IPS DF 4.7 (cell line): ENCODE results near the gene SNX33.
"Not testable (repeated sequence)": the region's sequence is repeated elsewhere in the genome, so short reads cannot be mapped to it uniquely, and the experiment has no call there.

Source experiments
- DNase-seq: peaks from one replicate; pipeline ENCODE4 v3.0.0-alpha.2; 2013; ENCODE audit warnings: low spot score; ENCODE audit errors: extremely low read depth

The SNX33 gene

GRCh38 chr15:75647370-75648155 is at the start of gene SNX33:
SNX33 (plus strand) TSS chr15:75647912; CDS start chr15:75649103, 1,191 bp downstream.
- peak; percentile 60 for DNase-seq

GRCh38 chr15:75598361-75598760 is 49.4 kb upstream of the SNX33 start:
- DNase-seq = no peak

- no peak for DNase-seq
These were observed 48.3 kb upstream of the SNX33 start for GRCh38 chr15:75599401-75599800.

- DNase-seq = no peak
These were observed 41.7 kb upstream of the SNX33 start for GRCh38 chr15:75606026-75606425.

GRCh38 chr15:75606711-75607699 is 40.7 kb upstream of the SNX33 start:
- no peak for DNase-seq

- DNase-seq = no peak
These were observed 30.9 kb upstream of the SNX33 start for GRCh38 chr15:75616766-75617165.

- DNase-seq = no peak
These were observed 27.5 kb upstream of the SNX33 start for GRCh38 chr15:75620058-75620820.

- no peak for DNase-seq
These were observed 26.8 kb upstream of the SNX33 start for GRCh38 chr15:75620841-75621391.

GRCh38 chr15:75622505-75622904 is 25.2 kb upstream of the SNX33 start:
- no peak for DNase-seq

GRCh38 chr15:75625542-75626347 is 22.0 kb upstream of the SNX33 start, which contains the start of gene SNUPN:
SNUPN (minus strand) TSS chr15:75625725; CDS start chr15:75621051, 4,674 bp downstream.
- DNase-seq = peak; percentile 80

- no peak for DNase-seq
These were observed 15.8 kb upstream of the SNX33 start for GRCh38 chr15:75631935-75632334.

- DNase-seq = not testable (repeated sequence)
These were observed 13.8 kb upstream of the SNX33 start for GRCh38 chr15:75633922-75634321.

GRCh38 chr15:75636026-75636425 is 11.7 kb upstream of the SNX33 start:
- no peak for DNase-seq

- no peak for DNase-seq
These were observed 10.3 kb upstream of the SNX33 start for GRCh38 chr15:75637245-75638009.

- no peak for DNase-seq
These were observed 8.5 kb upstream of the SNX33 start for GRCh38 chr15:75639191-75639708.

GRCh38 chr15:75639709-75640482 is 7.8 kb upstream of the SNX33 start, which contains the start of gene IMP3:
IMP3 (minus strand) TSS chr15:75640224; CDS start chr15:75640168, 56 bp downstream.
- DNase-seq = peak; percentile 94

- no peak for DNase-seq
These were observed 7.1 kb upstream of the SNX33 start for GRCh38 chr15:75640483-75641178.

GRCh38 chr15:75641179-75641503 is 6.6 kb upstream of the SNX33 start:
- no peak for DNase-seq
